HCEC 1CT (cell line): ENCODE results near the gene CCDC127.
A peak's percentile ranks its signal among the peaks of the same experiment; 100 is the strongest.
"Not testable (repeated sequence)": the region's sequence is repeated elsewhere in the genome, so short reads cannot be mapped to it uniquely, and the experiment has no call there.

Experiments
- DNase-seq: peaks from one replicate; pipeline ENCODE4 v3.0.0-alpha.2; 2017

CCDC127 gene

DNA sequence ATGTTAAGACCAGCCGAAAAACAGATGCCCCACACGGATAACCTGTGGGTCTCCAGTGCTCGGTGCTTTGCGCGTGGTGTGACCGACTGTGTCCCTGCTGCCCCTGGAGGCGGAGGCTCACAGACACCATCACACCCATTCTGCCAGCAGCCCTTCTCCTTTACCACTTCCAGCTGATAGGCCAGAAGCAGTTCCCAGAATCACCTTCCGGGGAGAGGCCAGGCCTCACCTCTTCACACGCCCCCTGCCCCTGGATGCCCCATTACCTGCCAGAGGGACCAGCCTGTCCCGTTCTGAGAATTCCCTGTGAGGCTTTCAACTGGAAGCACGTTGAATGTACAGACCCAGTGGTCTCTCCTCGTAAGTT is 48.2 kb downstream of the CCDC127 start:
- no peak for DNase-seq

DNA sequence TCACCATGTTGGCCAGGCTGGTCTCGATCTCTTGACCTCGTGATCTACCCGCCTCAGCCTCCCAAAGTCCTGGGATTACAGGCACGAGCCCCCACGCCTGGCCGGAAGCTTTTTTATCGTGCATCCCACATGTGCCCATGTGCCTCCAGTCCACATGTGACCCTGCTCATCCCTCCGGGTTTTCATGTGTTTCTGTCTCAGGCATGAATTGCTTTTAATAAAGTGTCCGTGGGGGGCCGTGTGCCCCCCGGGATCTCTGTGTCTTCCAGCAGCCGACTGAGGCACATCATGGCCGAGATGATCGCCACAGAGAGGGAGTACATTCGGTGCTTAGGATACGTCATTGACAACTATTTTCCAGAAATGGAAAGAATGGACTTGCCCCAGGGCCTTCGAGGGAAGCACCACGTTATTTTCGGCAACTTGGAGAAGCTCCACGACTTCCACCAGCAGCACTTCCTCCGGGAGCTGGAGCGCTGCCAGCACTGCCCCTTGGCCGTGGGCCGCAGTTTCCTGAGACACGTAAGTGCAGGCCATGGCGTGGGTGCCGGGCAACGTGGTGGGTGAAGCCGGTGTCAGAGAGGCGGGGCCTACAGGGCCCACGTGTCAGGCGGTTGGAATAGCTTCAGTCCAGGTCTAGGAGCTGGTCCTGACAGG is 48.8 kb downstream of the CCDC127 start:
- no peak for DNase-seq

DNA sequence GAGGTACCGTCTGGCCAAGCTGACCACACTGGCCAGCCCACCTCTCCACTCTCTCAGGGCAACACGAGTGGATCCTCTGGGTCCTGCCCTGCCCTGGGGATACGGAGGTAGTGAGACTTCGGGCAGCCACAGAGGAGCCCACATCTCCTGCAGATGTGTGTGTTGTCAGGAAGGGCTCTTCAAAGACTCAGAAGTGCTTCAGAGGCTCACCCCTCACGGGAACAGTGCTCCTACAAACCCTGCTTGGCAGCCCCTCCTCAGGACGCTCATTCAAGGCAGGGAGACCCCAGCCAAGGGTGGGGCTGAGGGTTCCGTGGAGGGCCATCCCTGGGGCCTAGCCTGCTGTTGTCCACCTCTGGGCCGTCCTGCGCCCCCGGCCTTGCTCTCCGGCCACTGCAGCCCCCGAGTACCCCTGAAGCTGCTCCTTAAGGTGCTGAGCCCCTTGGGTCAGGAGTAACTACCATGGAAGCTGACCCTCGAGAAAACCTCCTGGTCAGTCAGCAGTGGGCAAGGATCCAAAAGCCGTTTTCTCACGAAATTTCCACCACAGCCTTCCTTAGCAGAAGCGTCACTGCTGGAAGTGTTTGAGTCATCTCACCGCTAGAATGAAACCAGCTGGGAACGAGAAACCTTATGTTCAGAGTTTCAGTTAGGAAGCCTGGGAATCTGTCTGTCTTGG is 49.8 kb downstream of the CCDC127 start:
- peak; percentile 94 for DNase-seq

DNA sequence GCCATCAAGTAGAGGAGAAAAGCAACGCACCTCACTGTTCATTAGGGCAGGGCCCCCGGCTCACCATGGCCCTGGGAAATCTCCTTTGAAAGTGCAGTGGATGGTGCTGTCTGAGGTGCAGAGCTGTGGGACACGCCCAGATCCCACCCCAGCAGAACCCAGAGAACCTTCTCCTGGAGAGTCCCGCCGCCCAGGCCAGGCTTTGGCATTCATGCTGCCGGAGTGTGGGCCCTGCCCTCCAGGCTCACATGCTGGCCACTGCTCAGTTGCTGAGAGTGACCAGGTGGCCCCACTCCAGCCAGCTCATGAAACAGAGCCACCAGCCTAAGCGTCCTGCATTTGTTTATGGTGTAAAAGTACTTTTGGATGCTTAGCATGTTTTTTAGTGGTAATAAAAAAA is 50.4 kb downstream of the CCDC127 start:
- no peak for DNase-seq

DNA sequence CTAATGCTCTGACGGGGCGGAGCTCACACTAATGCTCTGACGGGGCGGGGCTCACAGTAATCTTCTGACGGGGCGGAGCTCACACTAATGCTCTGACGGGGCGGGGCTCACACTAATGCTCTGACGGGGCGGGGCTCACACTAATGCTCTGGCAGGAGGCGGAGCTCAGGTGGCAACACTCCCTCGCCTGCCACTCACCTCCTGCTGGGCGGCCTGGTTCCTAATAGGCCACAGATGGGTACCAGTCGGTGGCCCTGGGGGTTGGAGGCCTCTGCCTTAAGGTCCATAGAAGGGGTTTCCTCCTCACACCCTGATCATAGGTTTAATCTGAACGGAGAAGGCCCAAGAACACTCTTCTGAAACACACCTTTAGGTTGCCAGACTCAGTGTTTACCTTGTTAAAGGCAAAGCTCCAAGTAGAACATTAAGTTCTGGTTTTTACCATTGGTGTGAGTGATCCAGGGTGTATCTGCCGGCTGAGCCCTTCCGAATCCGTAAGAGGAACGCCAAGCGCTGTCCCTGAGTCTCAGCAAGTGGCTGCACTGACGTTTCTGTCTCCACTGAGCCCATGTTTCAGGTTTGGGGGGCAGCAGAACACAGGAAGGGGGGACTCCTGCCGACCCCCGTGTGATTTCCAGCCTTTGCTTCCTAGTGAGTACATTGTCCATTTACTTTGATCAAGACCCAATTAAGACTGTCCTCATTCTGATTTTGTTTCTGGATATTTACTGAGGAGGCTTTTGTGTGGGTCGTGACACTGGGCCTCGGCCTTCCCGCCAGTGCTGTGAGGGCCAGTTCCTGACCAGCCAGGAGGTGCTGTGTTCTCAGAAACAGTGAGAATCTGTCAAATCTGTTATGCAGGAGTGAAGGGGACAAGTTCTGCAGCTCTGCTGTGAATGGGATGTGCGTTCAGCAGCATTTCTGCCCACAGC is 51.2 kb downstream of the CCDC127 start:
- DNase-seq, result no peak

DNA sequence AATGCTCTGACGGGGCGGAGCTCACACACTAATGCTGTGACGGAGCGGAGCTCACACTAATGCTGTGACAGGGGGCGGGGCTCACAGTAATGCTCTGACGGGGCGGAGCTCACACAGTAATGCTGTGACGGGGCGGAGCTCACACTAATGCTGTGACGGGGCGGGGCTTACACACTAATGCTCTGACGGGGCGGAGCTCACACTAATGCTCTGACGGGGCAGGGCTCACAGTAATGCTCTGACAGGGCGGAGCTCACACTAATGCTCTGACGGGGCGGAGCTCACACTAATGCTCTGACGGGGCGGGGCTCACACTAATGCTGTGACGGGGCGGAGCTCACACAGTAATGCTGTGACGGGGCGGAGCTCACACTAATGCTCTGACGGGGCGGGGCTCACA is 53.2 kb downstream of the CCDC127 start:
- not testable (repeated sequence) for DNase-seq

DNA sequence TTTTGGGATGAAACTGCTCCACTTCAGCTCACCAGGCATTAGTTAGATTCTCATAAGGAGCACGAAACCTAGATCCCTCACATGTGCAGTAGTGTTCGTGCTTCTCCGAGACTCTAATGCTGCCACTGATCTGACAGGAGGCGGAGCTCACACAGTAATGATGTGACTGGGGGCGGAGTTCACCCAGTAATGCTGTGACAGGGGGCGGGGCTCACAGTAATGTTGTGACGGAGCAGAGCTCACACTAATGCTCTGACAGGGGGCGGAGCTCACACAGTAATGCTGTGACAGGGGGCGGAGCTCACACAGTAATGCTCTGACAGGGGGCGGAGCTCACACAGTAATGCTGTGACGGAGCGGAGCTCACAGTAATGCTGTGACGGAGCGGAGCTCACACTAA is 53.7 kb downstream of the CCDC127 start:
- no peak for DNase-seq

DNA sequence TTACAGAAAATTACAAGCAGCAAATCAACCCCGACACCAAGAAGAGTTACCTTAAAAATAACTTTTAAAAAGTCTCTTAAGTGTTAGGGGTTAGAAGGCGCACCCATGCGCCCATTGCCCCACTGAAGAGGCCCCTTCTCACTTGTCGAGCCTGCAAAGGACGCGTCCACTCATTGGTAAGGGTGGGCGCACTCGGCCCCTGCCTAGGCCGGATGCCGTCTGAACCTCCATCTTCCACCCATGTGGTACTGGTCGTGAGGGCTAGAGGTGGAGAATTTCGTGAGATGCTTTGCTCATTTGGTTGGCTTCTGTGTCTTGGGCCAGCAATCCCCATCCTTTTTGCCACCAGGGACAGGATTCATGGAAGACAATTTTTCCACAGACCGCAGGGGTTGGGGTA is 54.1 kb downstream of the CCDC127 start:
- DNase-seq, result no peak

DNA sequence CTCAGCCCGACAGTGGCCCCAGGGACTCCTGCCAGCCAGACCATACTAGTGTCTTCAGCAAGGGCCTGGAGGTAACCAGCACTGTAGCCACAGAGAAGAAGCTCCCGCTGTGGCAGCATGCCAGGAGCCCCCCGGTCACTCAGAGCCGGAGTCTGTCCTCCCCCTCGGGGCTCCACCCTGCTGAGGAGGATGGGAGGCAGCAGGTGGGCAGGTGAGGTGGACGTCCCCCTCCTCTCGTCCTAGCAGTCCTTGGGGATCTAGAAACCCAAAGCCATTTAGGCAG is 54.7 kb downstream of the CCDC127 start:
- no peak for DNase-seq

DNA sequence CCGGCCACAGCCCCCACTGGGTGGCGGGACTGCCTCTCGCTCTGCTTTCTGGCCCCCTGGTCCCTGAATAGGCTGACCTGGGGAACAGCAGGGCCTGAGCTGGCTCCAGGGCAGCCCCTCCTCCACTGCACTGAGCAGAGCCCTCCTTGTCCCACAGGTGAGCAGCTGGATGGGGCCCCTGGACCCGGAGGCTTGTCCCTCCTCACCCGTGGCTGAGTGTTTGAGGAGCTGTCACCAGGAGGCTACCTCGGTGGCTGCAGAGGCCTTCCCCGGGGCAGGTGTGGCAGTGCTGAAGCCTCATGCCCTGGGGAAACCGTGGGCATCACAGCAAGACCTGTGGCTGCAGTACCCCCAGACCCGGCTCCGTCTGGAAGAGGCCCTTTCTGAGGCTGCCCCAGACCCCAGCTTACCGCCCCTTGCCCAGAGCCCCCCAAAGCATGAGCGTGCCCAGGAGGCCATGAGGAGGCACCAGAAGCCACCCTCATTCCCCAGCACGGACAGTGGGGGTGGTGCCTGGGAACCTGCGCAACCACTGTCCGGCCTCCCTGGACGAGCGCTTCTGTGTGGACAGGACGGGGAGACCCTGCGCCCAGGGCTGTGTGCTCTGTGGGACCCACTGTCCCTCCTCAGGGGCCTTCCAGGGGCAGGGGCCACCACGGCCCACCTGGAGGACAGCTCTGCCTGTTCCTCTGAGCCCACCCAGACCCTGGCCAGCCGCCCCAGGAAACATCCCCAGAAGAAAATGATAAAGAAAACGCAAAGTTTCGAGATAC is 55.2 kb downstream of the CCDC127 start:
- DNase-seq, result no peak

DNA sequence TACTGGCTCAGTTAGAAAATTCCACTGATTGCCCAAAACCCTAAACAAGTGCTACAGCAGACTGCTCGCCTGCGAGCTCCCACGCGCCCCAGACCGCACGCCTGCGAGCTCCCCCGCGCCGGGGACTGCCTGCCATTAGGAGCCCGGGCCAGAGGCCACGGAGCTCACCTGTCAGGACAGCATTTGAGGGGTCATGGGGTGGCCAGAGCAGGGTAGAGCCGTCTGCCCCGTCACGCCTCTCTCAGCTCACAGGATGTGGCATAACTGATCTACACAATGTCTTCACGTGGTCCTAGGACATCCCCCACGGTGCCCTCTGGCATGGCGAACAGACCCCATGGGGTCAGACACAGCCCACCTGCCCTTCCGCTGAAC is 55.8 kb downstream of the CCDC127 start:
- no peak for DNase-seq

DNA sequence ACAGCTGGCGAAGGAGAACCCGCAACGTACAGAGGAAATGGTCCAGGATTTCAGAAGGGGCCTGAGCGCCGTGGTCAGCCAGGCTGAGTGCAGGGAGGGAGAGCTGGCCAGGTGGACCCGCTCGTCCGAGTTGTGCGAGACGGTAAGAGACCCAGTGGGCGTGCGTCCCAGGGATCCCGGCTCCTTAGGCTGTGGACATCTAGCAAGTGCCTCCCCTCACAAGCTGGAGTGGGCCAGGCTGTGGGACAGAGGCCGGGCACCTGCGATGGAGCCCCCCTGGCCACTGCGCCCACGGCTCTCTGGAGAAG is 56.2 kb downstream of the CCDC127 start:
- no peak for DNase-seq

DNA sequence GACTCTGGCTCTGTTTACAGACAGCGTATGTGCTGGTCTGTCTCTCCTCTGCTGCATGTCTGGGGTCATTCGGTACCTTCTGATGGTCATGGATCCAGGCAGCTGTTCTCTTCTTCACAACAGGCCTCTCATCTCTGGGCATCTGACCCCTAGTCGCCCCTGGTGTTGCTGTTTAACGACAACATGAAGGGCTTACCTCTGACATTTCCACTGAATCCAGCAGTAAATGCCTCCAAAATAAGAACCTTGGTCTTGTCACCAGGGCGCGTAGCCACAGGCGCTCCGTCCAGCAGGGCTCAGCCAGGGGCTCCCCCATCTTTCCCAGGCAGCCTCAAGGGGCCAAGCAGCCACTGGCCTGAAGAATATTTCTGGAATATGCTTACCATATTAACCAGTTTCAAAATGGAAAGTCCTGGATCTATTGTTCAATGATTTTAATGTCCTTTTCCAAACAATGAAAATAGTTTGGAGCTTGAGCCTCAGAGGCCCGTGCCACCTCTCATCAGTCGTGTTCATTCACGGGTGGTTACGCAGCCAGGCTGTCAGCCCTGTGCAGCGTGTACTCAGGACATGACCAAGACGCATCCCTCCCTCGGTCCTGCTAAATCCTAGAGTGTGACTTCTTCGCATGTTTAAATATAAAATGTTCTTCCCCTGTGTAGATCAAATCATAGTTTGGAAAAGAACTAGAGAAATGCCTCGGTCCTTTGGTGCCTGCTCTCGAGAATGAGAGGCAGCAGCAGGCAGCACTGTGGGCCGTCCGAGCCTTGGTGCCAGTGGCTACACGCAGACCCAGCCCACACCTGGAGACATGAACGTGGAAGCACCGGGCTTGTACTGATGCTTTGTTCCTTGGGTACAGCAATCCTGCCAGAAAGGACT is 56.8 kb downstream of the CCDC127 start:
- DNase-seq, result no peak

DNA sequence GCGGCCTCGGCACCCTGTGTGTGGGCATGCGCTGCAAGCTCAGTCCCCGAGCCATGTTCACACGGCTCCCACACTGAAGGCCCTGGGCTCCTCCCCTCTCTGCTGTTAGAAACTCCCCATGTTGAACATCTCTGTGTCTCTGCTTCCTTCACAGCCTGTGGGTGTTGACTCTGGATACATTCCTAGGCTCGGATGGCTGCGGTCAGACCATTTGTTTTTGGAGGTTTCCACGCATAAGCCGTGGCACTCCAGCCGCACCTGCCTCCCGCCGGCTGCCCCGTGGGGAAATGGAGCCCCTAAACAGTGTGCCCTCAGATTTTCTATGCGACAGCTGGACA is 57.8 kb downstream of the CCDC127 start:
- no peak for DNase-seq

DNA sequence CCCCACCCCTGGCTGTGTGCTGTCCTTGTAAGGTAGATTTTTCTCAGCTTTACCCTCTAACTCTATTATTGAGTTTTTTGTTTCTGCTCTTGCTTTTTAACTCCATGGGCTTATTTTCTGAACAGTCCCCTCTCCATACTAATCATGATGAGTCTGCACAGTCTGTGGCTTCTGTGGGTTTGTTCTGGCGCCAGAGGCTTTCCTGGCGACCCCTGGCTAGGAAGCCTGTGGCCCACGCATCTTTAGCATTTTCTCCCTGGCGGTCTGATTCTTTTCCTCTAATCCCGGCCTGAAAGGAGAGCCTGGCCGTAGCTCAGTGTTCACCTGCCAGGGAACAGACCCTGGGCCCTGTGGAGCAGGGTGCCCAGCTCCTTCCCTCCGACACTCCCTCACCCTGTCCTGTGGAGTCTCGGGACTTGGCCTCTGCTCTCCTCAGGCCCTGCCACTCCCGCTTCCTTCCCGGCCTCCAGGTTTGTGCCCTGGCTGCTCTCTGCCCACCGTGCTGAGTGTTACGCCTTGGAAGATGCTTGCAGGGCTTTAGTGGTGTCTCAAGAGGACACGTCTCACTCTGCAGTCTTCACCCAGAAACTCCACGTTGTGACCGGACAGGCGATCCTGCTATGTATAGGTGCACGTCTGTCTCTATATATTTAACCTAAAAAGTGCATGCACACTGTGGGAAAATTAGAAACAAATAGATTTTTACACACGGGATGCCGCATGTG is 58.3 kb downstream of the CCDC127 start:
- DNase-seq, result peak; percentile 39

DNA sequence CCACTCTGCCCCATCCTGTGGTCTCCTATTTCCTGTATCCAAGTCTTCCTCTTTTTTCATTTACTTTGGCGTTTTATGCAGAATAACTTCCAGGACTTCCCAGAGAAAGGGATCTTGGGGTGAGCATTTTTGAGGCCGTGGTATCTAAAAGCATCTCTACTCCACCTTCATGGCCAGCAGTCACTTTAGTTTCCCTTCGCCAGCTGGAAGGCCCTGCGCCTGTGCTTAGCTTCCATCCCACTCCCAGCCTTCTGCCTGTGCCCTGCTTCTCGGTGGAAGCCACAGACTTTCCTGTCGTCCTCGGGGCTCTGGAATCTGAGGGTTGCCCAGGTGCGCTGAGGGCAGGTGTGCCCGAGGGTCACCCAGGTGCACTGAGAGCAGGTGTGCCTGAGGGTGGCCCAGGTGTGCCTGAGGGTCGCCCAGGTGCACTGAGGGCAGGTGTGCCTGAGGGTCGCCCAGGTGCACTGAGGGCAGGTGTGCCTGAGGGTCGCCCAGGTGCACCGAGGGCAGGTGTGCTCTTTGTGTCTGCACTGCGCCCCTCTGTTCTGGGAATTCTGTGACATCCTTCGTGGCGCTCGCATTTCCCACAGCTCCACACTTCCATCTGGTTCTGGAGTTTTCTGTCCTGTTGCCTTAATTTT is 59.0 kb downstream of the CCDC127 start:
- no peak for DNase-seq

DNA sequence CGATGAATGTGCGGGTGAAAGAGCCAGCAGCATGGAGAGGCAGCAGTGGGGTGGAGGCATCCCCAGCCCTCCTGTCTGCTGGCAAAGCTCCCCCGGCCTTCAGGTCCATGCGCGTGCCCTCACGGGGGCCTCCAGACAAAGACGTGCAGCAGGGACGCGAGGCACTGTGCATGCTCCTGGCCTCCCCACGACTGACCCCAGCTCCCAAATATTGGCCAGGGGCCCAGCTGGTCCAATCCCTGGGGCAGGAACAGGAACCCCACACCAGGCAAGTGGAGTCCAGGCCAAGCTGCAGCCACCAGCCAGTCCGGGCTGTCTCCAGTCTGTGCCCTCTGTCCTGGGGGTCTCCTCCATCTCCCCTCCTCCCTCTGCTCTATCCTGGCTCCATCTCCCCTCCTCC is 60.2 kb downstream of the CCDC127 start:
- no peak for DNase-seq

DNA sequence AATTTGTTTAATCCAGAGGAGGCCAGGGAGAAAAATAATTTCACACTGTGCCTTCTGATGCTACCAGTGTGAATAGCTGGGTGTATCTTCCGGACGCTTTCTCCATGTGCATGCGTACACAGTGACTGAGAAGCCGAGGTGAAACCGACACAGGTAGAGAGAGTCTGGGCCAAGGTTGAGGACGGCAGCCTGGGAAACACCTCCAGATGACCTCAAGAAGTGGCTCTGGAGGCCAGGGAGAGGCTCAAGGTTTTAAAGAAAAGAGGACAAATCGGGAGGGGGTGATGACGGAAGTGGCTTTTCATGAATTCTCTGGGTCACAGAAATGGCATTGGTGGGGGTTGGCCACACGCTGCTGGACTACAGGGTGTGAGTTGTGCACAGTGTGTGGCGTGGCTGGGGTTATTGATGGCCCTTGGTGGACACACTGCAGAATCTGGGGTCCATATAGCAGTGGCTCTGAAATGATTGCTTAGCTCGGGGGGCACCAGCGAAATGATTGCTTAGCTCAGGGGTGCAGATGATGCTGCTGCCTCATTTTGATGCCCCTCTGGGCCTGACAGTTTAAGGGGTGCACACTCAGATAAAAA is 60.7 kb downstream of the CCDC127 start:
- DNase-seq, result no peak

DNA sequence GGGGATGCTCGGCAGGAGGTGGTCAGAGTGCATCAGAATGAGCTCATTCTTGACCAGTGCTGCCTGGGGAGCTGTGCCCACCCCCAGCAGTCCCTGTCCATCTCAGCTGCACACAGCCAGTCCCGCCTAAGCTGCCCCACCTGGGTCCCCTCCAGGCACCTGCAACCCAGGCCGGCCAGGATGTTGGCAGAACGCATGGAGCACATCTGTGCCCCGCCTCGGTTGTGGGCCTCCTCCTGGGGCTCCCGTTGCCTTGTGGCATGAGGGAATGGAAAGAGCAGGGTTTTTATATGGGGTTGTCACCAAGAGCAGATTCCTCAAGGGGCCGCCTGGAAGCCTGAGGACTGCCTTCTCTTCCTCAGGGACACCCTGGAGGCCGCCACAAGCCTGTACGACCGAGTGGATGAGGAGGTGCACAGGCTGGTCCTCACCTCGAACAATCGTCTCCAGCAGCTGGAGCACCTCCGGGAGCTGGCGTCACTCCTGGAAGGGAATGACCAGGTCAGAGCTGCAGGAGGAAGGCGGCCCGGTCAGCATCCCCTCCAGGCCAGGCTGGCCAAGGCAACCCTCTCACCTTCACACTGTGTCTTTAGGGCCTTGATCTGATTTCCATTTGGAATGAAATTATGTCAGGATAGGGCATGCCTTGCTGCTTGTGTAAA is 61.4 kb downstream of the CCDC127 start:
- DNase-seq, result no peak

DNA sequence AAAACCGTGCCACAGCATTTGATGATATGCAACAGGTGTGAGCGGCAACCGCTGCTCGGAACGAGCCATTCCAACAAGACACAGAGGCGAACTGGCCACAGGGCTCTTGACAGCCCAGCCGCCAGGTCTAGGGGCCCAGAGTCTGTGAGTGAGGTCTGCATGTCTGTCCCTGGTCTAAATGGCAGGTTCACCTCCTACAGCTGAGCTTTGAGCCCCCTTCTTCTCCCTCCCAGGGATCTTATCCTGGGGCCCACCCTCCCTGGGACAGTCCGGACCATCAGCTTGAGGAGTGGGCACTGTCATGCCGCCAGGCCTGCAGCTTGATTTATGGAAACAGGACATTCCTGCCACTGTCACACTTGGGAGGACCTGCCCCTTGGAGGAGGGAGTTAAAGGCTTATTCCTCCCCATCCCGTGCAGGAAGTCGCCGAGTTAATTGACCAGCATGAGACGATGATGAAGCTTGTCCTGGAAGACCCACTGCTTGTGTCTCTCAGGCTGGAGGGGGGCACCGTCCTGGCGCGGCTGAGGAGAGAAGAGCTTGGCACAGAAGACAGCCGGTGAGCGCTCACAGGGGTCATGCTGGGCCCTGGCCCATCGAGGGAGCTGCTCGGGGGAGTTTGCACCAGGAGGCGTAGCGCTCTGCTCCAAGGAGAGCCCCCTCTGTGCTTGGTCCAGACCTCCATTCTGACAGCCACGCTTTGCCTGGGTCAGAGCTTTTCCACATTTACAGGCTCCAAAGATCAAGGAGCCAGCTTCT is 62.1 kb downstream of the CCDC127 start:
- no peak for DNase-seq
